Psoas muscle (tissue), 8 donors: ENCODE measurements around the gene GRAP2. TPM values are rescaled to one million over a fixed set of nuclear protein-coding genes. Genes with fewer than 3 reads are reported as not detected.

ENCODE experiments used
- ATAC-seq, 4 donors: fragments of 200-7000 bp; cut with Tn5 transposase; one replicate each; pipeline ENCODE4 v1.9.1; 2020; ENCODE audit warnings: moderate library complexity in 3 of 4, mild to moderate bottlenecking in 2 of 4
- DNase-seq, 2 donors: peaks; one replicate each; pipeline ENCODE4 v3.0.0-alpha.2; 2020
- H3K27ac ChIP-seq: fragments of 200-600 bp; one replicate; pipeline ENCODE4 v1.8.0; 2022
- H3K27me3 ChIP-seq, 3 donors: fragments of 200-600 bp in 1 of 3; one replicate each; pipeline versions ENCODE4 v1.6.1 to v1.8.0; 2013 to 2022; ENCODE audit warnings: low read length in 2 of 3, mild to moderate bottlenecking in 2 of 3, moderate library complexity in 1 of 3; ENCODE audit not compliant: insufficient read depth in 3 of 3
- H3K36me3 ChIP-seq, 2 donors: fragments of 200-600 bp in 1 of 2; one replicate each; pipeline versions ENCODE4 v1.6.1 to v1.8.0; 2013 to 2022; ENCODE audit warnings: low read depth in 1 of 2, mild to moderate bottlenecking in 1 of 2, moderate library complexity in 1 of 2; ENCODE audit not compliant: insufficient read depth in 1 of 2
- H3K4me1 ChIP-seq: fragments of 200-600 bp; one replicate; pipeline ENCODE4 v1.8.0; 2022
- H3K4me3 ChIP-seq: fragments of 200-600 bp; one replicate; pipeline ENCODE4 v1.8.0; 2022; ENCODE audit warnings: mild to moderate bottlenecking
- H3K9me3 ChIP-seq: fragments of 200-600 bp; one replicate; pipeline ENCODE4 v1.8.0; 2022
- WGBS, 3 donors: extraction: QIAGEN DNeasy Blood & Tissue Kit; methylation state at CpG; one replicate each; pipeline versions ENCODE4 v1.1.6 to v1.1.7; 2013; 5-methylcytosine and 5-hydroxymethylcytosine counted together
- intact Hi-C, 2 donors: fragments of 100-400 bp; cut with DNase I; formaldehyde crosslinking; loops; one replicate each; pipeline versions ENCODE4 v1.11.0 to v1.14.2; 2022
- polyA plus RNA-seq, 3 donors: library from polyadenylated mRNA; stranded (reverse); fragments of 200-250 nt; gene quantifications; one replicate each; pipeline ENCODE4 v1.2.3, GENCODE V29; 2013
- total RNA-seq, 4 donors: library from RNA; stranded (reverse); fragmentation: NEBNext Ultra II Directional in 2 of 4; extraction: Animal tissue kit (Norgen Biotek cat#: 25700) in 2 of 4; gene quantifications; one replicate each; pipeline versions ENCODE4 v1.2.1 to v1.2.4, GENCODE V29; 2021 to 2023
- TF ChIP-seq, protein P1 (sequence below): fragments of 200-600 bp; IDR thresholded peaks from one replicate; pipeline ENCODE4 v1.8.0; 2022; ENCODE audit warnings: antibody characterized with exemption
- donor health status: healthy with polysubstance abuse.
- donor health status: DM: no; HTN: no; CAD: no; lungs with moderate emphysema.
- donor health status: Bipolar disorder and iron deficiency.
- donor health status: healthy.
- donor health status: DM: yes; HTN: yes; CAD: no.
- donor health status: DM: no; HTN: no; CAD: no.
- donor health status: DM: no; HTN: no; CAD: no.
- donor health status: DM: yes; HTN: yes; CAD: no.

GRAP2 gene
- total and polyA plus RNA-seq, 7 donors = 0.18 to 0.88 (median 0.33) TPM

DNA sequence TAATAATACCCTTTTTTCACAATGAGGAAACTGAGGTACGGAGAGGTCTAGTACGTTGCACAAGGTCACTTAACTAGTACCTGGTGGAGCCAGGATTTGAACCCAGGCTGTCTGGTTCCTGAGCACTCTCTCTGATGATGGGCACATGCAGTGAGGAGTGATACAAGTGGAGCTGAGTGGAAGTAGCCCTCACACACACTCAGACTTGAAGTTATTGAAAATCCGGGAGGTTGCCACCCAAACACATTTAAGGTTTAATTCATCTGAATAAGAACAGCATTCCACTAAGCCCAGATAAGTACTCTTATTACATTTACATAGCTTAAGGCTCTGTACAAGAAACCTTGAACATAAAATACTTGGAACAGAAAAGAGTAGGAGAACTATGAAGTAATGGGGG is 4.8 kb downstream of the GRAP2 start:
- H3K36me3 ChIP-seq = no peaks in the 10 kb centered on the region
- no peak overlapping the region for H3K4me3 ChIP-seq
- no peaks in the 10 kb centered on the region for H3K9me3 ChIP-seq
- no peaks in the 10 kb centered on the region for H3K4me1 ChIP-seq
- no peak overlapping the region for H3K27ac ChIP-seq
- WGBS, 3 donors = 84 to 92% (median 85%) methylated on average over 3 of the region's 3 CpGs
- intact Hi-C loops = no loop called here
- no peak for DNase-seq
- no peak for ATAC-seq
- H3K27me3 ChIP-seq = peaks cover 2 to 22% (median 7%) of the 10 kb centered on the region in 3 donors
- TF ChIP-seq, protein P1, sequence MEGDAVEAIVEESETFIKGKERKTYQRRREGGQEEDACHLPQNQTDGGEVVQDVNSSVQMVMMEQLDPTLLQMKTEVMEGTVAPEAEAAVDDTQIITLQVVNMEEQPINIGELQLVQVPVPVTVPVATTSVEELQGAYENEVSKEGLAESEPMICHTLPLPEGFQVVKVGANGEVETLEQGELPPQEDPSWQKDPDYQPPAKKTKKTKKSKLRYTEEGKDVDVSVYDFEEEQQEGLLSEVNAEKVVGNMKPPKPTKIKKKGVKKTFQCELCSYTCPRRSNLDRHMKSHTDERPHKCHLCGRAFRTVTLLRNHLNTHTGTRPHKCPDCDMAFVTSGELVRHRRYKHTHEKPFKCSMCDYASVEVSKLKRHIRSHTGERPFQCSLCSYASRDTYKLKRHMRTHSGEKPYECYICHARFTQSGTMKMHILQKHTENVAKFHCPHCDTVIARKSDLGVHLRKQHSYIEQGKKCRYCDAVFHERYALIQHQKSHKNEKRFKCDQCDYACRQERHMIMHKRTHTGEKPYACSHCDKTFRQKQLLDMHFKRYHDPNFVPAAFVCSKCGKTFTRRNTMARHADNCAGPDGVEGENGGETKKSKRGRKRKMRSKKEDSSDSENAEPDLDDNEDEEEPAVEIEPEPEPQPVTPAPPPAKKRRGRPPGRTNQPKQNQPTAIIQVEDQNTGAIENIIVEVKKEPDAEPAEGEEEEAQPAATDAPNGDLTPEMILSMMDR = no peak

DNA sequence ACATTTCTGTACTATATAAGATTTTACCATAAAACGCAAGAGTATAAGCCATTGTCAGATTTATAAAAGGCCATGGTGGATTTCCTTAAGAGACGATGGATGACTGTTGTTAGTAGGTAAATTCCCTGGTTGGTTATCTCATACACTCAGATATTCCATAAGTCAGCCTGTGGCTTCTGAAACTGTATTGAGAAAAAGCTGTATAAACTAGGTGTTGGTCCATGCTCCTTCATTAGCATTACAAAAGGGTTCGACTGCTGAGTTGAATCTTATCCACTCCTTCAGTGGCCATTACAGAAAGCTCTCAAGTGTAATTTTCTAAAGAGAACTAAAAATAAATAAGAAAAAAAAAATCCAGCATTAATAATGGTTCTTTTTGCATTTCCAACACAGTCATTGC is 5.3 kb downstream of the GRAP2 start:
- Histone ChIP-seq H3K4me1 (no peaks in the 10 kb centered on the region), H3K36me3 (no peaks in the 10 kb centered on the region), H3K27ac (no peak overlapping the region), H3K9me3 (no peaks in the 10 kb centered on the region), H3K27me3 (peaks cover 2 to 22% (median 7%) of the 10 kb centered on the region in 3 donors), H3K4me3 (no peak overlapping the region)
- 64 to 70% (median 69%) methylated on average over 3 of the region's 3 CpGs for WGBS, 3 donors
- DNase-seq (no peak), ATAC-seq (no peak)
- intact Hi-C loops = no loop called here
- TF ChIP-seq, protein P1 = no peak

DNA sequence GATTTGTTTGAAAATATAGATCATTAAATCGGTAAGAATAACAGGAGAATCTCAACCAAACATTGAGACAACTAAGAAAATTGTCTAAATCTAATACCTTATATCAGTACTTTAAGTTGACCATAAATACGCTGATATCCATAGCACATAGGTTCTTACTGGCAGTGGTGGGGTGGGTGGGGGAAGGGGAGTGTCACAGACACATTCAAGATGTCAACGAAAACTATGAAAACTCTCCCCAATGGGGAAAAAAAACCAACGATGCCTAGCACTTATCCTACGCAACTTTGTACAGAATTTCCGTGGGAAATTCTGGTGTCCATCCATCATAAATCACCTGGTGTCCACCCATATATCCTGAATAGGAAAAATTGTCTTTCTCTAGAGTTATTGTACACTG is 6.2 kb downstream of the GRAP2 start:
- intact Hi-C loops = no loop called here
- Histone ChIP-seq H3K4me3 (no peak overlapping the region), H3K36me3 (no peaks in the 10 kb centered on the region), H3K9me3 (no peaks in the 10 kb centered on the region), H3K4me1 (no peaks in the 10 kb centered on the region), H3K27me3 (peaks cover 2 to 23% (median 7%) of the 10 kb centered on the region in 3 donors), H3K27ac (no peak overlapping the region)
- TF ChIP-seq, protein P1 = no peak
- 84 to 91% (median 86%) methylated on average over 6 of the region's 6 CpGs for WGBS, 3 donors
- DNase-seq (no peak), ATAC-seq (no peak)

DNA sequence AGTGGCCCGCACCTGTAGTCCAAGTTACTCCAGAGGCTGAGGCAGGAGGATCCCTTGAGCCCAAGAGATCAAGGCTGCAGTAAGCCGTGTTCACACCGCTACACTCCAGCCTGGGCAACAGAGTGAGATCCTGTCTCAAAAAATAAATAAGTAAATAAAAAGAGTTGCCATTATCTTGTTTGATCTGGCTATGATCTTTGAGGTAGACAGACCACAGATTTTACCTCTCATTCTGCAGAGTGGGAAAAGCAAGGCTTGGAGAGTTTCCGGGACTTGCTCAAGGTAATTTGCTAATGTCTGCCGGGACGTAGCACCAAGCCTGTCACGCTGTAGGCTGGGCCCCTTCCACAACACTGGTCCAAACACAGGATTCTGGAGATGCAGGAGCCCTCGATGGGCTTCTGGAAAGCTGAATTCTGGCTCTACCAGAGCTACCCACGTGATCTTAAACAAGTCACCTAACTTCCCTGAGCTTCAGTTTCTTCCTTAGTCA is 6.8 kb downstream of the GRAP2 start:
- H3K4me3 ChIP-seq = no peak overlapping the region
- intact Hi-C loops = no loop called here

More for the DNA sequence above, 6.8 kb downstream of the GRAP2 start:
- TF ChIP-seq, protein P1 = no peak
- no peak overlapping the region for H3K27ac ChIP-seq
- H3K27me3 ChIP-seq = peaks cover 2 to 27% (median 7%) of the 10 kb centered on the region in 3 donors
- no peaks in the 10 kb centered on the region for H3K36me3 ChIP-seq
- H3K4me1 ChIP-seq = no peaks in the 10 kb centered on the region
- DNase-seq (no peak), ATAC-seq (no peak)
- H3K9me3 ChIP-seq = no peaks in the 10 kb centered on the region
- 85 to 87% (median 86%) methylated on average over 9 of the region's 9 CpGs for WGBS, 3 donors
